Medulla oblongata (tissue), 1 donor: ENCODE data around the gene CCNQ.

Source experiments
- DNase-seq: peaks from one replicate; pipeline ENCODE4 v3.0.0-alpha.2; 2015; ENCODE audit errors: extremely low spot score

CCNQ gene

DNA sequence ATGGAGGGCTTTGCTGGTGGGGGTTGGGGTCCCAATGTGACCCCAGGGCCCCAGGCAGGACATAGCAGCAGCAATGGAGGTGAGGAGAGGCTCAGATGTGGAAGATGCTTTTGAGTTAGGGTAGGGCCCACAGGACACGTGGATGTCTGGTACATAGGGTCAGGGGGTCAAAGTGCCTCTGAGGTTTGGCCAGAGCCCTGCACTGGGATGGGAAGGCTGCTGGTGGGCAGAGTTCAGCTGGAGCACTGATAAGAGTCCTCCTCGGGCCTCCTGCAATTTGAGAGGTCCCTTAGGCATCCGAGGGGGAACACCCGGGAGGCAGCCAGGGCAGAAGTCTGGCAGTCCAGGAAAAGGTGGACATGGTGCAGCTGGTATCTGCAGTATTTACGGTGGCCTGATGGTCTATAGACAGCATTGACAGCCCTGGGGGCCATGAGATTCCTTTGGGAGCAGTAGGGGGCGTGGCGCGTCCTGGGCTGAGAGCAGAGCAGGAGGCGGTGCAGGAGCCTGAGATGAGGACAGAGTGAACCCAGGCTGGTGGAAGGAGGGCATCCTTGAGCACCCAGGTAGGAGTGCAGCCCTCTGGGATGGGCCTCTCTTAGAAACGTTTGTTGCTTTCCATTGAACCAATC, 22.6 kb downstream of the CCNQ start:
- DNase-seq = no peak

DNA sequence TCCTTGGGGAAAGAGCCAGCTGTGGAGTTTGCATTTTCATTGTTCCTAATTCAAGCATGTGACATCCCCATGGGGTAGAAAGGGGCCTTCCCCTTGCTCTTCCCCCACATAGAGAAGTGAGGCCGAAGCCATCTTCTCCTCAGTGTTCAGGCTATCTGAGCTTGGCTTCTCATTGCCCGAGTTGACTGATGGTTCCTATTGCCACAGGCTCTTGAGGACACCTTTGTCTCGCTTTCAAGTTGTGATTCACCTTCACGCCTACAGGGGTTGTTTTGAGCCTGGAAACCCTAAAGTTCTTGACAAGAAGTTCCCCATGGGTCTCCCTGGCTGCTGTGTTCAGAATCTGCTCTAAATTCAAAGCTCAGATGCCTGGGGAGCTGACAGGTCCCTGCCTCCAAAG, 25.0 kb downstream of the CCNQ start:
- no peak for DNase-seq

DNA sequence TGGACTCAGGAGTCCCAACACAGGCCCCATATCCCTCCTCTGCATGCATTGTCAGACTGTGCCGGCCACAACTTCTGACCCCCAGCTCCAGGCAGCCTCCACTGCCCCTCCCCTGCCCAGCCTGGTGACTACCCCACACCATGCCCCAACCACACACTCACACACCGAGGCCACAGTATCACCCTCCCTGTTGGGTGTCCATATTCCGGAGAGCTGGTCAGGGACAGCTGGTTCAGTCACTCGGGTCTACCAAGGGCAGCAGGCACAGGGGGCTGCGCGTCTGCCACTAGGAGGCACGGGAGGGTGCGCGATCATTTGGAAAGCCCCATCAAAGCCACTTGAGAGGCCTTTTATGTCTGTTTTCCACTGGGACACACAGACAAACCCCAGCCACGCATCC, 26.3 kb downstream of the CCNQ start:
- no peak for DNase-seq

DNA sequence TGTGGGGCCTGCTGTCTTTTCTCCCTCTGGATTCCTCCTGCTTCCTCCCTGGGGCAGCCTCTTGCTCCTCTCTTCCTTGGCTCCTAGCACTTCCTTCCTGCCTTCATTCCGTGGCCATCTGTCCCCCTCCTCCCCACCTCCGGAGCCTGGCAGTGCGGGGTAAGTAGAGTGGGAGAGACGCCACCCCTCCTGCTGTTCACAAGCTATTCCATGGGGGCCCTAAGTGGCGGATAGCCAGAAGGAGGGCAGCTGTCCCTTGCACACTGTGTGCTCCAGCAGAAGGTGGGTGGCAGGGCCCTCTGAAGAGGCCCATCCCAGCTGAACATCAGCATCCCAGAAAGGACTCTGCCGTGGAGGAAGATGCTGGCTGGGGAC, 27.4 kb downstream of the CCNQ start:
- no peak for DNase-seq

DNA sequence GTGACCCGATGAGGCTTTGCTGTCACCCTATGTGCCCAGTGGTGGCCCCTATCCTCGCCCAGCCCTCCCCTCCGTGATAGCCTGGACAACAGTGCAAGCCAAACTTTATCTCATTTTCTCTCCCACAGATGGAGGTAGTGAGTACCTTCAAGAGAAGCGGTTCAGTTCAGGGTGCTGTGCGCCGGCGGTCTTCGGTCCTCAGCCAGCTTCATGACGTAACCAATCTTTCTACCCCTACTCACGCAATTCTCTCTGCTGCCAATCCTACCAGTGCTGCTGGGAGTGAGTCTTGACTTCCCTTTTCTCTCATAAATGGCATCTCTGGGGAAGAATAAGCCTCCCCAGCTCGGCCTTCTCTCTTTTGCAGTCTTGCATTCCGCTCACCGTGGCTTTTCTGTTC, 29.5 kb downstream of the CCNQ start:
- DNase-seq = no peak

DNA sequence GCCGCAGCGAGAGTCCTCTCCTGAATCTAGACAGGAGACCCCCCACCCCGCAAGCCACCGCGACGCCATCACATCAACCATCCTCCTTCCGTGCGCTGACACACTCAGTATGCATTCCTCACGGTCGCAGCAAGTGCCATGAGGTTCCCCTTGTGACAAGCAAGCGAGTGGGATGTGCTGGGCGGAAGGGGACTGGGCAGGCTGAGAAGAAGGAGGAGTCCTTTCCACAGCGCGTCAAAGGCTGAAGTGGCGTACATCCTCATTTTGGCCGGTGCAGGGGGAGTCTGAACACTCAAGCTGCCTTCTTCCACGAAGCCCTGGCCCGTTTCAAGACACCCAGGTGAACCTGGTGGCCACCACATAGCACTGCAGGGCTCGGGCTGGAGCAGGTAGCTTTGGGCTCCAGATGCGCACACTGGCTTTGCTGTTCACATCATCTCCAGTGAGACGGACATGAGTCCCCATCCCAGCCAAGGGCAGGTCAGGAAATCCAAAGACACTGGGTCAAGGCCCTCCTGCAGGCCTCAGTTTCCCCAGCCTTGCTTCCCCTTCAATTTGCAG, 30.4 kb downstream of the CCNQ start:
- no peak for DNase-seq

DNA sequence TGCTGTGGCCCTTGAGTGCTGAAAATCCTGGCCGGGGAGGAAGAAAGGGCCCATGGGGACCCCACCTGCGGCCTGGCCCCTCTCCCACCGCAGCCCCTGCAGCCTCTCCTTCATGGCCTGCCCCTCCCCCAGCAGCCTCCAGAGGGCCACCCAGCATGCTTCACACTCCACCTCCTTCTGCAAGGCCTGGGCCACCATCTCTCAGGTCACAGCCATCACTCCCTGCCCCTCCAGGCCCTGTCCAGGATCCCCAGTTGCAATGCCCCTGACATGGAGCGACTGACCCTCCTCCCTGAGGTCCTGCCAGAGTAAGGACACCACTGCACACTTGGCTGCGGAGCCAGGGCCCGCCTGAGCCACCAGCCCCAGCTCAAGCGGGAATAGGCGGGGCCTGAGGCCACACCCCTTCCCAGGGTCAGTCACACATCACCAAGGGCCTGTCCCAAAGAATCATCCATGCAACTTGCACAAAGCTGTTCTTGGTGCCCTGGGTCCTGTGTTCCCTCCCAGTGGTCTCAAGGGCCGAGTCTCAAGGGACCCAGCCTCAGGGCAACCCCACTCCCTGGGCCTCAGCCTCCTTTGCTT, 32.9 kb downstream of the CCNQ start:
- no peak for DNase-seq

DNA sequence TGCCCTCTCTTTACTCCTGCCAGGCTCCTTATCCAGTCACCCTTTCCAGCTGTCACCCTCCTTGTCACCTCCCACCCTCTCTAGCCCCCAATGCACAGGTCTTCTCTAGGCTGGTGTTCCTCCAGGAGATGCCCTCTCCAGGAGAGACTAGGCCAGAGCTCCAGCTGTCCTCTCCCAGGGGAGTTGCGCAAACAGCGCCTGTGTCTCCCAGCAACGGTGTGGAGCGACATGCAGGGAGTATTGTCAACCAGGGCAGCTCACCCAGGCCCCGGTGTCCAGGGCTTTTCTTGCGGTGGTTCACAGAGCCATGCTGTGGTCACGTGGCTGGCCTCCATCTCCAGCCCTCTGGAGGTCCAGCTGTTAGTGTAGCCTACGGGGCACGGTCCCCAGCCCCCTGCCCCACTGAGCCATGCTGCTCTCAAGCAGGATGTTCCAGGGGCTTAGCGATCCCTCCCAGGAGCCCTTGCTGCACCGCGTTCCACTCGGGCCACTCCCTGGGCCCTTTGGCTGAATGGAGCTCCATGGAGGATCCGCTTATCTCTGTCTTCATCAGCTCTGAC, 34.8 kb downstream of the CCNQ start:
- DNase-seq = no peak

DNA sequence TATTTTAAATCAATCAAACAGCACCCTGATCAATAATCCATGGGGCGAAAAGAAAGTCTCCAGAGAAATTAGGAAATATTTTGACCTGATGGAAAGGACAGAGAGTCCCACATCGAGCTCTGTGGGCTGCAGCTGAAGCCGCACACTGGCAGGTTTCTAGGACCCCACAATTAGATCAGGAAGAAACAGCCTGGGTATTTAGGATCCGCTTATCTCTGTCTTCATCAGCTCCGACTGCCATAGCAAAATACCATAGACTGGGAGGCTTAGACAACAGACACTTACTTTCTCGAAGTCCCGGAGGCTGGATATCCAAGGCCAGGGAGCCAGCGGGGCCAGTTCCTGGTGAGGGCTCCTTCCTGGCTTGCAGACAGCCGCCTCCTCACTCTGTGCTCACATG, 36.4 kb downstream of the CCNQ start:
- DNase-seq = no peak

DNA sequence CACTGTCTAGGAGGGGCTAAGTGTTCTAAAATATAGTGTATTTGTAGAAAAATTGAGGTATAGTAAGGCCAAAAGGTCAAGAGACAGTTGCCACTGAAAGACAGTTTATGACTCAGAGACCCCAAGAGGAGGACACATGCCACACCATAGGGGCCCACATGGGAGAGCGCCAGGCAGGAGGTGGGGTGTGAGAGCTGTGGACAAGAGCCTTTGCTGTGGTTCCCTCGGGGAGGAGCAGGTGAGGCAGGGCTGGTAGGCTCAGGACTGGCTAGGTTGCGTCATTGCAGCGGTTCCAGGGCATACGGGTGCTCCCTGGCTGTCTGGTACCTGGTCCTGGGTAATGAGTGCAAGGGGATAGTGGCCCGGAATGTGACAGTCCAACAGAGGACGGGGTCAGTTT, 37.6 kb downstream of the CCNQ start:
- DNase-seq = no peak

DNA sequence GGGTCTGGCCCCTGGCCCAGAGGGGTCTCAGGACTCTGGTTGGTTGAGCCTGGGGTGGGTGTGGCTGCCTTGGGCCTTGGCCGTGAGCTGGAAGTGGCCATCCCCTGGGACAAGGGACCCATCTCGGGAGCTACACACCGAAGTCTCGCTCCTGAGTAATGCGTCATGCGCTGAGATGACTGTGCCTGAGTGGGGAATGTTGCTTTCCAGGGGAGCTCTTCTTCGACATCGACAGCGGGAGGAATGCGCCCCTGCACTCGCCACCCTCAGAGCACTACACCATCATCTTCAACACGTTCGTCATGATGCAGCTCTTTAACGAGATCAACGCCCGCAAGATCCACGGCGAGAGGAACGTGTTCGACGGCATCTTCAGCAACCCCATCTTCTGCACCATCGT, 38.5 kb downstream of the CCNQ start:
- no peak for DNase-seq

DNA sequence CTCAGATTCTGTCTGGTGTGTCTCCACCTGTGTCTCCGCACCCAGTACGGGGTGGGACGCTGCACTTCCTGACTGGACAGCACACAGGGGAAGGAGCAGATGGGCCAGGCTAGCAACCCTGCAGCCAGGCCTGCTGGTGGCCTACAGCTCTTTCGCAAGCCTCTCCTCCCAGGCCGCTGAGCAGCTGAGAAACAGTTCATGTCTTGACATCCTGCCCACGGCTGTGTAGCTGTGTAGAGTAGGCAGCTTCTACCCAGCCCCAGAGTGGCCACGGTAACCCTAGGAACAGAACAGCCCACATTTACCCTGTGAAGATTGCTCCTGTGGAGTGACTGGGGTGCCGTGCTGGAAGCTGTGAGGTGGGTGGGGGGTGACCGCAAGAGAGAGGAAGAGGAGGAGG, 38.9 kb downstream of the CCNQ start:
- no peak for DNase-seq

DNA sequence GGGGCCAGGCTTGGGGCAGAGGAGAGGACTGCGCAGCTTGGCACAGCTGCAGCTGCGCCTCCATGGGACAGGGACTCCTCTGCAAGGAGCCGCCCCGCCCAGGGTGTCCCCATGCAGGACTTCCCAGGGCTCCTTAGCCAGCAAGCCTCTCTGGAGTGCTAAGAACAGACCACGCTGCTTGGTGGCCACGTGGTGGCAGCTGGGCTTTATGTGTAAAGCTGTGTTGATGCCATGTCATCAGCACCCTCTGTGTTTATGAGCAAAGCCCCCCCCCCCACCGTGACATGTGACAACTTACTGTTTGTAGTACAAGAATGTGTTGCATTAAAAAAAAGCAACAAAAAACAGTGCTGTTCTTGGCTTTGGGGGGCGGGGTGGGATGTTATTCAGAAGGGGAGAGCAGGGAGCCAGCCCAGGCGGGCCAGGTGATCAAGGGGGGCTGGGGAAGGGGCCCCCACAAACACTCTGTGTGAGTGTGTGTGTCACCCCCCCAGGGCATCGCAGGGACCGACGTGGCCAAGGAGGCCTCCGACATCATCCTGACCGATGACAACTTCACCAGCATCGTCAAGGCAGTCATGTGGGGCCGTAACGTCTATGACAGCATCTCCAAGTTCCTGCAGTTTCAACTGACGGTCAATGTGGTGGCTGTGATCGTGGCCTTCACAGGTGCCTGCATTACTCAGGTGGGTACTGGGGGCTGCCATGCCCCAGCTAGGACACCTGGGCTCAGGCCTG, 41.2 kb downstream of the CCNQ start:
- DNase-seq = no peak

DNA sequence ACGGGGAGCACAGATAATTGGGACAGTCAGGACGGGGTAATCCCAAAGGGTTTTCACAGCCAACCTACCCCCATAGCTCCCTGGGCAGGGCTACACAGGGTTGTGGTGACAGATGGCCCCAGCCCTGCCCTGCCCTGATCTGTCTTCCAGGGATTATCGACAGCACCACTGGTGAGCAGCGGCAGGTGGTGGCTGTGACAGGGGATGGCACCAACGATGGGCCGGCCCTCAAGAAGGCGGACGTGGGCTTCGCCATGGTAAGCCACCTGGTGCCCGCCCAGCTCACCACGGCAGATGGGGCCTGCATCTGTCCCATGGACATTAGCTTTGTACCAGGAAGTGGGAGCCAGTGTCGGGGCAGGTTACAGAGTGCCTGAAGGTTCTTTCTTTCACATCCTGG, 42.2 kb downstream of the CCNQ start:
- no peak for DNase-seq

DNA sequence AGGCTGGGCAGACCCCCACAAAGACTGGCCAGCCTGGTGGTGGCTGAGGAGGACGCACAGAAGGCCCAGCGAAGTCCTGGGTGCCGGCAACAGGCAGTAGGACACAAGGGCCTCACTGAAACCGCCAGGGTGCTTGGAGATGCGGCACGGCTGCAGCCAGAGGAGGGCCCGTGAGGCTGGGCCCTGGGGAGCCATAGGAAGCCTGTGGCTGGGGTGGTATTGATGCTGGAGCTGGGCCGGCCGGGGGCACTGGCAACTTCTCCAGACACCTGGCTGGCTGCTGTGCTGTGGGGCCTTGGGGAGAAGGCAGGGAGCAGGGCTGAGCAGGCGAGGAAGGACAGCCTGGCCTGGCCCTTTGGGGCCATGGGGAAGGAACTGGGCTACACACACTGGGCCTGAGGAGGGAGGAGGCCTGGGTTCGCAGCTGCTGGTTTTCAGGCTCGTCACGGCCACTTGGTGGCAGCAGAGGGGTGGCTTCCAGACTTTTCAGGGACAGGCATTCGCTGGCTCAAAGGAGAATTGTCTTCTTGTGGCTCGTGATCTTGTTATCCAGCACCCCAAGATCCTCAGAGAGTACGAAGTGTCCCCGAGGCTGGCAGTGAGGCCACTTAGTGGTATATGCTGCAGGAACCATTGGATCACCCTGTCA, 44.3 kb downstream of the CCNQ start:
- peak; percentile 86 for DNase-seq

DNA sequence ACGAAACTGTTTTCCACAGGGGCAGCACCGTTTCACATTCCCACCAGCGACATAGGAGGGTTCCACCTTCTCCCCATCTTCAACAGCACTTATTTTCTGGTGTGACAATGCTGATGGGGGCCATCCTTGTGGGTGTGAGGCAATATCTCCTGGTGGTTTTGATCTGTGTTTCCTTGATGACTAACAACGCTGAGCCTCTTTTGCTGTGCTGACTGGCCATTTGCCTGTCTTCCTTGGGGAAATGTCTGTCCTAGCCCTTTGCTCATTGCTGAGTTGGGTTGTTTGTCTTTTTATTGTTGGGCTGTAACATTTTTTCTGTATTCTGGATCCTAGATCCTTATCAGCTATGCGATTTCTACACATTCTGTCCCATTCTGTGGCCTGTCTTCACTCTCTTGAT, 47.8 kb downstream of the CCNQ start:
- DNase-seq = no peak

DNA sequence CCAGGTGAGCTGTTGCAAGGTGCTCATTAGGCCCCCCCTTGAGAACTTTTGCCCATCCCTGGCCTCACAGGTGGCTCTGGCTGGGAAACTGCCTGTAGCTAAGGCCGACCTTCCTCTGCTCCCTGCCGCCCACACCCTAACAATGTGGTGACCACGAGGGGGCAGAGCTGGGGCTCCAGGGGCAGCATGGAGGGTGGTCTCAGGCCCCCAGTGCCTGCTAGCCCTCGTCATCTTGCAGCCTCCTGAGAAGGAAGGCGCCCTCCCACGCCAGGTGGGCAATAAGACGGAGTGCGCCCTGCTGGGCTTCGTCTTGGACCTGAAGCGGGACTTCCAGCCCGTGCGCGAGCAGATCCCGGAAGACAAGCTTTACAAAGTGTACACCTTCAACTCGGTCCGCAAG, 49.1 kb downstream of the CCNQ start:
- DNase-seq = no peak

DNA sequence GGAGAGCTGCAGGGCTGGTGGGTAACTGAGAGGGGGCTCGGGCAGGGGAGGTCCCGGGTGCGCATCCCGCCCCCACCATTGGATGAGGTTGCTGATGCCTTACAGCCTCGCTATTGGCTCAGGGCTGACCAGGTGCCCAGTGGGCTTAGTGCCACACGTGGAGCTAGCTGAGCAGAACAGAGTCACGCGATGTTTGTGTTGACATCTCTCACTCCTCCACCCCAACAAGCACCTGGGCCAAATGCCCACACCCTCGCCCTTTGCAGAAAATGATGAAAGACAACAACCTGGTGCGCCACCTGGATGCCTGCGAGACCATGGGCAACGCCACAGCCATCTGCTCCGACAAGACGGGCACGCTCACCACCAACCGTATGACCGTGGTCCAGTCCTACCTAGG, 49.7 kb downstream of the CCNQ start:
- DNase-seq = no peak

DNA sequence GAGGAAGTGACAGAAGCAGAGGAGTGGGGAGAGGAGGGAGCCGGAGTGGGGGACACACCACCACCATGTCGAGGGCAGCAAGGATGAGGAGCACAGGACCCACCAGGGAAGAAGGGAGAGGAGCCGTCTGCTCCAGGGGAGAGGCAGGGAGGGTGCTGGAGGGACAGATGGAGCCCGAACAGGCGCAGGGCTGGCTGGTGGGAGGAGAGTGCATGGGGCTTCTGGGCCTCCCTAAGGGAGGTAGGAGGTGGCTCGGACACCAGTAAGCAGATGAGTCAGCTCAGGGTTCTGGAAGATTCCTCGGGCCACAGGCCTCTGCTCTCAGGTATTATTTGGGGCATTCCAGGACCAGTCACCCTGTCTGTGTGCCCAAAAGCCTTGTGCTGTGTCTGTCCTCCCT, 51.7 kb downstream of the CCNQ start:
- no peak for DNase-seq

DNA sequence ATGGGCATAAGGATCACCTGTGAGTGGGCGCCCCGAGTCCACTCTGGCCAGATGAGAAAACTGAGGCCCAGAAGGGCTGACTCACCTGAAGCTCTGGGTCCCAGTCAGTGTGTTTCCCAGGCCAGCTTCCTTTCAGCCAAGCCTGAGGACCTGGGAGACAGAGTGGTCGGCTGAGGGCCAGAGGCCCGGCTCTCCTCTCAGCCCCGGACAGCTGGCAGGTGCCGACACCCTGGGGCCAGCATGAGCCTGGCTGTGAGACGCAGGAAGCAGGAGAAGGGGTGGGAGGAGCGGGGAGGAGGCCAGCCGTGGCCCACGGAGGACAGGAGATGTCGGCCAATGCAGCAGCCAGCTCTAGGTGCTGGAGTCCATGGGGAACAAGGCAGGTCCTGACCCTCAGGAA, 52.6 kb downstream of the CCNQ start:
- DNase-seq = no peak

DNA sequence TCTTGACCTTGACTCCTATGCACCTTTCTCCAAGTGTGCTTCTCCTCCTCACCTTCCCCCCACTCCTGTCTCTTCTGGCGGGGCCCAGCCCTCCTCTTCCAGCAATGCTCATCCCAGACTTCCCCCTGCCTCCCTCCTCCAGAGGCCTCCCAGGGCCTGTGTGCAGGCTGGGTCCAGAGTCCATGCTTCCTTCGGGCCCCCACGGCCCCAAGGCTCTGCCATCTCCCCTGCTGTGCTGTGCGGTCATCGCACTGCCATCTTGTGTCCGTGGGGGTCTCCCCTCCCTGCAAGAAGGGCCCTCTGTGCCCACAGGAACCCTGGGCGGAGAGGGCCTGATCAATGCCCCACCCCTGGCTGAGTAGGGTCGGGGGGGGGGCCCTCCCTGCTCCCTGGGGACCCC, 54.2 kb downstream of the CCNQ start:
- no peak for DNase-seq

DNA sequence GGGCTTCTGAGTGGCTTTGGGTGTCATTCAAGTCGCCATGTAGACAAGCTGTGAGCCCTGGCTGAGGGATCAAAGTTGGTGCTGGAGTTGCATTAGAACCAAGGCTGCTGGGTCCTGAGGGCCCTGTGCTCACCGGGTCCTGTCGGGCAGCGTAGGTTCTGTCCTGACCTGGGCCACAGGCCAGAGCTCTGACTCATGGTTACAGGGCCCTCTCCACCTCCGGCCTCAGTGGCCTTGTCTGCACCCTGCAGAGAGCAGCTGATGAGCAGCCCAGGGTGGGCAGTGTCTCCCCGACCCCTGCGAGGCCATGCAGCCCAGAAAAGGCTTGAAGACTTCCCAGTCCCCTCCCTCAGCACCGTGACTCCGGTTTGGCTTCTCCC, 59.0 kb downstream of the CCNQ start:
- DNase-seq = no peak
